ENCODE data around the gene NBPF4.
"Not testable (repeated sequence)": the region's sequence is repeated elsewhere in the genome, so short reads cannot be mapped to it uniquely, and the experiment has no call there.

NBPF4 gene

GRCh38 chr1:108243976-108244375 is at the start of gene NBPF4:
Gene NBPF4, minus strand, starts transcription at chr1:108244076. Its CDS starts 315 bp downstream, at chr1:108243761.
- DNase-seq: not testable (repeated sequence)

- DNase-seq: not testable (repeated sequence)
These were observed 38.8 kb upstream of the NBPF4 start for GRCh38 chr1:108282528-108283257.

- not testable (repeated sequence) for DNase-seq
These were observed 28.8 kb upstream of the NBPF4 start for GRCh38 chr1:108272485-108273327.

GRCh38 chr1:108267097-108267496 is 23.2 kb upstream of the NBPF4 start:
- DNase-seq: not testable (repeated sequence)

GRCh38 chr1:108261967-108262366 is 18.1 kb upstream of the NBPF4 start:
- not testable (repeated sequence) for DNase-seq

- not testable (repeated sequence) for DNase-seq
These were observed 17.6 kb upstream of the NBPF4 start for GRCh38 chr1:108261519-108261918.

GRCh38 chr1:108260578-108261259 is 16.8 kb upstream of the NBPF4 start:
- not testable (repeated sequence) for DNase-seq

- not testable (repeated sequence) for DNase-seq
These were observed 11.6 kb upstream of the NBPF4 start for GRCh38 chr1:108255426-108255825.

- not testable (repeated sequence) for DNase-seq
These were observed 4.5 kb downstream of the NBPF4 start for GRCh38 chr1:108239426-108239825.

- peak; percentile 11 for DNase-seq
These were observed 8.6 kb downstream of the NBPF4 start for GRCh38 chr1:108235308-108235707.

GRCh38 chr1:108232183-108232582 is 11.7 kb downstream of the NBPF4 start:
- not testable (repeated sequence) for DNase-seq

GRCh38 chr1:108229976-108230375 is 13.9 kb downstream of the NBPF4 start:
- DNase-seq: not testable (repeated sequence)

- not testable (repeated sequence) for DNase-seq
These were observed 16.1 kb downstream of the NBPF4 start for GRCh38 chr1:108227772-108228171.

- not testable (repeated sequence) for DNase-seq
These were observed 17.0 kb downstream of the NBPF4 start for GRCh38 chr1:108226855-108227254.

- DNase-seq: not testable (repeated sequence)
These were observed 20.6 kb downstream of the NBPF4 start for GRCh38 chr1:108223226-108223625.

GRCh38 chr1:108217515-108218174 is 26.2 kb downstream of the NBPF4 start:
- not testable (repeated sequence) for DNase-seq

- DNase-seq: not testable (repeated sequence)
These were observed 26.9 kb downstream of the NBPF4 start for GRCh38 chr1:108217007-108217406.

- DNase-seq: not testable (repeated sequence)
These were observed 27.6 kb downstream of the NBPF4 start for GRCh38 chr1:108216028-108216890.

GRCh38 chr1:108214641-108215465 is 29.0 kb downstream of the NBPF4 start:
- peak; percentile 34 for DNase-seq

GRCh38 chr1:108211014-108211413 is 32.9 kb downstream of the NBPF4 start:
- no peak for DNase-seq

Data from activated CD4-positive, alpha-beta T cell treated with anti-CD3 and anti-CD28 coated beads, Interleukin-2, Interleukin-6, amounts not matched to agents 100 ng/mL and 50 ng/mL, durations not matched to agents 16 hours and 8 hours (primary cell).